Spleen (tissue), 11 donors: ENCODE results near the gene TMEM181. TPM values are rescaled to one million over a fixed set of nuclear protein-coding genes. Genes with fewer than 3 reads are reported as not detected.
"Not testable (repeated sequence)": the region's sequence is repeated elsewhere in the genome, so short reads cannot be mapped to it uniquely, and the experiment has no call there.

Experiments
- DNase-seq: peaks from one replicate; pipeline ENCODE4 v3.0.0-alpha.2; 2020
- H3K27ac ChIP-seq, 8 donors: fragments of 200-600 bp; sonication (generic) in 7 of 8; 1 replicate in 4 of 8; 2 replicates in 4 of 8; pipeline versions ENCODE4 v1.5.0 to v1.8.0; 2016 to 2021; ENCODE audit warnings: inconsistent platforms in 4 of 8, mild to moderate bottlenecking in 4 of 8, moderate library complexity in 1 of 8
- H3K27me3 ChIP-seq, 7 donors: fragments of 200-600 bp; sonication (generic) in 6 of 7; replicated peaks in 1 of 7; 1 replicate in 4 of 7; 2 replicates in 3 of 7; pipeline versions ENCODE4 v1.5.0 to v1.8.0; 2016 to 2021; ENCODE audit warnings: inconsistent platforms in 3 of 7, mild to moderate bottlenecking in 1 of 7
- H3K36me3 ChIP-seq, 6 donors: fragments of 200-600 bp; sonication (generic) in 5 of 6; 1 replicate in 4 of 6; 2 replicates in 2 of 6; pipeline versions ENCODE4 v1.5.0 to v1.8.0; 2016 to 2021; ENCODE audit warnings: inconsistent platforms in 2 of 6
- H3K4me1 ChIP-seq, 6 donors: fragments of 200-600 bp; sonication (generic) in 5 of 6; 1 replicate in 3 of 6; 2 replicates in 3 of 6; pipeline versions ENCODE4 v1.5.0 to v1.8.0; 2016 to 2021; ENCODE audit warnings: inconsistent platforms in 3 of 6
- H3K4me3 ChIP-seq, 8 donors: fragments of 200-600 bp; sonication (generic) in 7 of 8; 1 replicate in 4 of 8; 2 replicates in 4 of 8; pipeline versions ENCODE4 v1.5.0 to v1.8.0; 2016 to 2021; ENCODE audit warnings: inconsistent platforms in 4 of 8, mild to moderate bottlenecking in 4 of 8, moderate library complexity in 2 of 8
- H3K9me3 ChIP-seq, 8 donors: fragments of 200-600 bp; sonication (generic) in 7 of 8; 1 replicate in 4 of 8; 2 replicates in 4 of 8; pipeline versions ENCODE4 v1.5.0 to v1.8.0; 2016 to 2021; ENCODE audit warnings: inconsistent platforms in 4 of 8
- CTCF ChIP-seq, 11 experiments: fragments of 200-600 bp in 7 of 11; fragments of 450-650 bp in 4 of 11; sonication (generic) in 4 of 11; IDR thresholded peaks in 8 of 11; conservative IDR thresholded peaks in 3 of 11; 1 replicate in 7 of 11; 2 replicates in 4 of 11; pipeline versions ENCODE4 v1.4.0 to v1.8.0; 2016 to 2021; ENCODE audit warnings: antibody characterized with exemption in 11 of 11, inconsistent platforms in 4 of 11, mild to moderate bottlenecking in 1 of 11
- POLR2A ChIP-seq, 3 donors: fragments of 450-650 bp; IDR thresholded peaks; one replicate each; pipeline ENCODE4 v1.5.1; 2017; ENCODE audit warnings: antibody characterized with exemption in 3 of 3, mild to moderate bottlenecking in 1 of 3
- POLR2AphosphoS5 ChIP-seq, 3 donors: sonication (generic); formaldehyde crosslinking; IDR thresholded peaks; one replicate each; pipeline ENCODE4 v1.5.1; 2017; ENCODE audit warnings: antibody characterized with exemption in 3 of 3
- WGBS, 5 donors: extraction: QIAGEN DNeasy Blood & Tissue Kit in 3 of 5; methylation state at CpG; one replicate each; pipeline versions ENCODE4 v1.1.5 to v1.1.7; 2013 to 2018; 5-methylcytosine and 5-hydroxymethylcytosine counted together
- intact Hi-C: fragments of 100-400 bp; cut with DNase I; formaldehyde crosslinking; loops from one replicate; pipeline ENCODE4 v1.15.0; 2023; ENCODE audit warnings: low total_unique reads
- polyA plus RNA-seq, 3 donors: library from polyadenylated mRNA; stranded (reverse); fragments of 200-250 nt; gene quantifications; one replicate each; pipeline ENCODE4 v1.2.1, GENCODE V29; 2013
- total RNA-seq, 7 donors: library from RNA; depleted of rRNA in 3 of 7; stranded (reverse); fragments of >200 nt in 3 of 7; fragmentation: NEBNext Ultra II Directional in 4 of 7; extraction: Animal tissue kit (Norgen Biotek cat#: 25700) in 4 of 7; gene quantifications; one replicate each; pipeline versions ENCODE4 v1.1.0 to v1.2.1, GENCODE V29; 2016 to 2021
- donor health status: healthy with polysubstance abuse.
- donor health status: DM: no; HTN: no; CAD: no; lungs with moderate emphysema.
- donor health status: DM: no; HTN: no; CAD: no.
- donor health status: Bipolar disorder and iron deficiency.
- donor health status: healthy.
- donor health status: DM: no; HTN: no; CAD: no.
- donor health status: DM: yes; HTN: yes; CAD: no.

The TMEM181 gene
- total and polyA plus RNA-seq, 10 donors, result 7.0 to 39.4 (median 23.6) TPM

GRCh38 chr6:158672726-158673125 lies 112.8 kb downstream of the TMEM181 start:
- peaks cover 0 to 55% (median 0%) of the 10 kb centered on the region in 6 donors for H3K36me3 ChIP-seq
- no peak for DNase-seq
- no peak overlapping the region for H3K27ac ChIP-seq
- H3K9me3 ChIP-seq, result no peaks in the 10 kb centered on the region
- 95 to 99% (median 95%) methylated on average over 6 of the region's 6 CpGs for WGBS, 5 donors
- H3K4me1 ChIP-seq, result peaks cover 0 to 13% (median 7%) of the 10 kb centered on the region in 6 donors
- no peaks in the 10 kb centered on the region for H3K27me3 ChIP-seq
- intact Hi-C loops, result no loop called here
- TF ChIP-seq POLR2A (IDR thresholded peaks at IDR 0.05), result no peak
- no peak for TF ChIP-seq POLR2AphosphoS5 (IDR thresholded peaks at IDR 0.05)
- no peak for TF ChIP-seq CTCF (IDR thresholded peaks at IDR 0.05 in 8 of 11, conservative IDR thresholded peaks at IDR 0.05 in 3 of 11)
- H3K4me3 ChIP-seq, result no peak overlapping the region

GRCh38 chr6:158674342-158675131 lies 114.6 kb downstream of the TMEM181 start:
- H3K27me3 ChIP-seq, result no peaks in the 10 kb centered on the region
- intact Hi-C loops, result no loop called here
- no peak for DNase-seq
- H3K4me3 ChIP-seq, result no peak overlapping the region
- TF ChIP-seq CTCF (IDR thresholded peaks at IDR 0.05 in 8 of 11, conservative IDR thresholded peaks at IDR 0.05 in 3 of 11) (no peak), POLR2A (IDR thresholded peaks at IDR 0.05) (no peak), POLR2AphosphoS5 (IDR thresholded peaks at IDR 0.05) (no peak)
- no peaks in the 10 kb centered on the region for H3K9me3 ChIP-seq
- no peak overlapping the region for H3K27ac ChIP-seq
- 93 to 97% (median 94%) methylated on average over 14 of the region's 14 CpGs for WGBS, 5 donors
- no peaks in the 10 kb centered on the region for H3K4me1 ChIP-seq
- H3K36me3 ChIP-seq, result peaks cover 0 to 52% (median 0%) of the 10 kb centered on the region in 6 donors

GRCh38 chr6:158677094-158677493 lies 117.2 kb downstream of the TMEM181 start:
- H3K27me3 ChIP-seq, H3K4me1 ChIP-seq, intact Hi-C loops, H3K4me3 ChIP-seq, H3K9me3 ChIP-seq, DNase-seq, H3K27ac ChIP-seq: not testable (repeated sequence)
- WGBS, 5 donors, result 96 to 100% (median 97%) methylated on average over 3 of the region's 3 CpGs
- H3K36me3 ChIP-seq, result peaks cover 0 to 64% (median 0%) of the 10 kb centered on the region in 6 donors

GRCh38 chr6:158677906-158678578 lies 118.2 kb downstream of the TMEM181 start:
- Histone ChIP-seq H3K4me3 (no peak overlapping the region), H3K9me3 (no peaks in the 10 kb centered on the region), H3K36me3 (peaks cover 0 to 67% (median 0%) of the 10 kb centered on the region in 6 donors), H3K27ac (no peak overlapping the region), H3K4me1 (no peaks in the 10 kb centered on the region), H3K27me3 (no peaks in the 10 kb centered on the region)
- WGBS, 5 donors, result 85 to 92% (median 91%) methylated on average over 11 of the region's 11 CpGs
- no peak for TF ChIP-seq POLR2A (IDR thresholded peaks at IDR 0.05)
- no peak for TF ChIP-seq CTCF (IDR thresholded peaks at IDR 0.05 in 8 of 11, conservative IDR thresholded peaks at IDR 0.05 in 3 of 11)
- no peak for TF ChIP-seq POLR2AphosphoS5 (IDR thresholded peaks at IDR 0.05)
- intact Hi-C loops, result no loop called here
- DNase-seq, result no peak
